Colonic mucosa (tissue), 4 donors: ENCODE measurements around the gene TMEM175. TPM values are rescaled to one million over a fixed set of nuclear protein-coding genes. Genes with fewer than 3 reads are reported as not detected.
"Not testable (repeated sequence)": the region's sequence is repeated elsewhere in the genome, so short reads cannot be mapped to it uniquely, and the experiment has no call there.

ENCODE experiments used
- DNase-seq: peaks from one replicate; pipeline ENCODE4 v3.0.0-alpha.2; 2020
- H3K27ac ChIP-seq: fragments of 200-600 bp; one replicate; pipeline ENCODE4 v1.8.0; 2021
- H3K27me3 ChIP-seq: fragments of 200-600 bp; one replicate; pipeline ENCODE4 v1.8.0; 2021
- H3K36me3 ChIP-seq: fragments of 200-600 bp; one replicate; pipeline ENCODE4 v1.8.0; 2021
- H3K4me1 ChIP-seq: fragments of 200-600 bp; one replicate; pipeline ENCODE4 v1.8.0; 2021; ENCODE audit warnings: mild to moderate bottlenecking
- H3K4me3 ChIP-seq: fragments of 200-600 bp; one replicate; pipeline ENCODE4 v1.8.0; 2021
- H3K9ac ChIP-seq, 2 donors: one replicate each; pipeline ENCODE4 v1.7.0; 2013; ENCODE audit warnings: control low read depth in 2 of 2, low read depth in 2 of 2, low read length in 2 of 2
- H3K9me3 ChIP-seq: fragments of 200-600 bp; one replicate; pipeline ENCODE4 v1.8.0; 2021
- intact Hi-C: fragments of 100-400 bp; cut with DNase I; formaldehyde crosslinking; loops from one replicate; pipeline ENCODE4 v1.14.1; 2022
- total RNA-seq, 2 donors: library from RNA; stranded (reverse); fragmentation: NEBNext Ultra II Directional in 1 of 2; extraction: Animal tissue kit (Norgen Biotek cat#: 25700) in 1 of 2; gene quantifications; one replicate each; pipeline ENCODE4 v1.2.1, GENCODE V29; 2021
- TF ChIP-seq, protein P1 (sequence below): fragments of 200-600 bp; IDR thresholded peaks from one replicate; pipeline ENCODE4 v1.8.0; 2022; ENCODE audit warnings: antibody characterized with exemption, mild to moderate bottlenecking
- donor health status: healthy.
- donor health status: DM: no; HTN: no; CAD: no.
- donor health status: DM: no; HTN: no; CAD: no.

TMEM175 gene
- total RNA-seq, 2 donors from 2014 or later = 17.7 to 30.2 TPM

DNA sequence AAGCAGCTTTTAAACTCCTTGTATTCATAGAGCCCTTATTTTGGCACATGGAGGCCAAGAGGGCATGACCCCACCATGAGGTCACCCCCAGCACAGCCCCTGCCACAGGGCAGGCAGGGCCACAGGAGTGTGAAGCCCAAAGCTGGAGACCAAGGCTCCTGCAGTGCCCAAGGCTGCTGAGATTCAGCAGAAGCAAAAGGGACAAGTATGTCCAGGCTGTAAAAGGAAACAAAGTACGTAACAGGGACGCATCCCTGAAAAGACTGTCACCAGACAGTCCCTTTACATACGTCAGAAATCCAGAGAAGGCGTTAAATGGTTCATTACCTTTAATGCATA, 19.0 kb upstream of the TMEM175 start:
- no peaks in the 10 kb centered on the region for H3K4me1 ChIP-seq
- TF ChIP-seq, protein P1, sequence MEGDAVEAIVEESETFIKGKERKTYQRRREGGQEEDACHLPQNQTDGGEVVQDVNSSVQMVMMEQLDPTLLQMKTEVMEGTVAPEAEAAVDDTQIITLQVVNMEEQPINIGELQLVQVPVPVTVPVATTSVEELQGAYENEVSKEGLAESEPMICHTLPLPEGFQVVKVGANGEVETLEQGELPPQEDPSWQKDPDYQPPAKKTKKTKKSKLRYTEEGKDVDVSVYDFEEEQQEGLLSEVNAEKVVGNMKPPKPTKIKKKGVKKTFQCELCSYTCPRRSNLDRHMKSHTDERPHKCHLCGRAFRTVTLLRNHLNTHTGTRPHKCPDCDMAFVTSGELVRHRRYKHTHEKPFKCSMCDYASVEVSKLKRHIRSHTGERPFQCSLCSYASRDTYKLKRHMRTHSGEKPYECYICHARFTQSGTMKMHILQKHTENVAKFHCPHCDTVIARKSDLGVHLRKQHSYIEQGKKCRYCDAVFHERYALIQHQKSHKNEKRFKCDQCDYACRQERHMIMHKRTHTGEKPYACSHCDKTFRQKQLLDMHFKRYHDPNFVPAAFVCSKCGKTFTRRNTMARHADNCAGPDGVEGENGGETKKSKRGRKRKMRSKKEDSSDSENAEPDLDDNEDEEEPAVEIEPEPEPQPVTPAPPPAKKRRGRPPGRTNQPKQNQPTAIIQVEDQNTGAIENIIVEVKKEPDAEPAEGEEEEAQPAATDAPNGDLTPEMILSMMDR = no peak
- no peak overlapping the region for H3K27ac ChIP-seq
- no peaks in the 10 kb centered on the region for H3K27me3 ChIP-seq
- H3K9ac ChIP-seq = no peak overlapping the region
- no peak overlapping the region for H3K4me3 ChIP-seq
- peaks cover 5% of the 10 kb centered on the region for H3K36me3 ChIP-seq
- no peaks in the 10 kb centered on the region for H3K9me3 ChIP-seq
- DNase-seq = no peak
- intact Hi-C loops = no loop called here

DNA sequence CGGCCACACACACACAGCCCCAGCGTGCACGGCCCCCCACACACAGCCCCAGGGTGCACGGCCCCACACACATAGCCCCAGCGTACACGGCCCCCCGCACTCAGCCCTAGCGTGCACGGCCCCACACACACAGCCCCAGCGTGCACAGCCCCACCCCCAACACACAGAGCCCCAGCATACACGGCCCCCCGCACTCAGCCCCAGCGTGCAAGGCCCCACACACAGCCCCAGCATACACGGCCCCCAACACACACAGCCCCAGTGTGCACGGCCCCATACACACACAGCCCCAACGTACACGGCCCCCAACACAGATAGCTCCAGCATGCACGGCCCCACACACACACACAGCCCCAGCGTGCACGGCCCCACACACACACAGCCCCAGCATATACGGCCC, 17.7 kb upstream of the TMEM175 start:
- Histone ChIP-seq H3K27me3 (no peaks in the 10 kb centered on the region), H3K36me3 (peaks cover 5% of the 10 kb centered on the region), H3K9me3 (no peaks in the 10 kb centered on the region), H3K4me1 (no peaks in the 10 kb centered on the region), H3K4me3 (no peak overlapping the region), H3K9ac (no peak overlapping the region), H3K27ac (no peak overlapping the region)
- intact Hi-C loops = no loop called here
- DNase-seq = no peak
- TF ChIP-seq, protein P1 = no peak

DNA sequence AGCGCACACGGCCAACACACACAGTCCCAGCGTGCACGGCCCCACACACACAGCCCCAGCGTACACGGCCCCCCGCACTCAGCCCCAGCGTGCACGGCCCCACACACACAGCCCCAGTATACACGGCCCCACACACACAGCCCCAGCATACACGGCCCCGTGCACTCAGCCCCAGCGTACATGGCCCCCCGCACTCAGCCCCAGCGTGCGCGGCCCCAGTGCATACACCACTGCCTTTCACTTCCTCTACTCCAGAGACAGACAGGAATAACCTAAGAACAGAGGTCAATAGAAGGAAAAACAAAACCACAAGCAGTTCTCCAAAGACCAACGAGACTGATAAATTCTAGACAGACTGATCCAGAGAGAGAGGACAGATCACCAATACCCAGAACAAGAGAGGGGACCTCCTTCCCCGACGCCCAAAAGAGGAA, 17.2 kb upstream of the TMEM175 start:
- TF ChIP-seq, protein P1 = no peak
- no peaks in the 10 kb centered on the region for H3K9me3 ChIP-seq
- no peak overlapping the region for H3K27ac ChIP-seq
- no peak overlapping the region for H3K9ac ChIP-seq
- H3K4me3 ChIP-seq = no peak overlapping the region
- peaks cover 5% of the 10 kb centered on the region for H3K36me3 ChIP-seq
- no peaks in the 10 kb centered on the region for H3K27me3 ChIP-seq
- intact Hi-C loops = no loop called here
- DNase-seq = no peak
- H3K4me1 ChIP-seq = no peaks in the 10 kb centered on the region

GRCh38 chr4:915595-915994, 16.7 kb upstream of the TMEM175 start:
- intact Hi-C loops = no loop called here
- Histone ChIP-seq H3K9me3 (no peaks in the 10 kb centered on the region), H3K27me3 (no peaks in the 10 kb centered on the region), H3K4me1 (no peaks in the 10 kb centered on the region), H3K36me3 (peaks cover 5% of the 10 kb centered on the region), H3K9ac (no peak overlapping the region), H3K4me3 (no peak overlapping the region), H3K27ac (no peak overlapping the region)
- DNase-seq = no peak
- TF ChIP-seq, protein P1 = no peak

DNA sequence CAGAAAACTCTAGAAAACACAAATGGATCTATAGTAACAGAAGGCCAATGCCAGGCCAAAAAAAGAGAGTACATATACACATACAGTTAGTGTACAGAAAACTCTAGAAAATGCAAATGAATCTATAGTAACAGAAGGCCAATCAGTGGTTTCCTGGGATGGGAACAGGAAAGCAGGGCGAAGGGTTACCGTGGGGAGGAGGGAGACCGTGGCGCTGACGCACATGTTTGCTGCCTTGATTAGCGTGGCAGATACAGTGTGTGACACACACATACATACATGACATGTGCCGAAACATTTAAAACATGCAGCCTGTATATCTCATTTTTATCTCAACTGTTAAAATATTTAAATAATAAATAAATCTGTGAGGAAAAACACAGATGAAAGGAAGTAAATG, 14.8 kb upstream of the TMEM175 start:
- intact Hi-C loops = no loop called here
- Histone ChIP-seq H3K36me3 (no peaks in the 10 kb centered on the region), H3K4me1 (no peaks in the 10 kb centered on the region), H3K9ac (no peak overlapping the region), H3K9me3 (no peaks in the 10 kb centered on the region), H3K27me3 (no peaks in the 10 kb centered on the region), H3K27ac (no peak overlapping the region), H3K4me3 (no peak overlapping the region)
- DNase-seq = no peak
- TF ChIP-seq, protein P1 = no peak

DNA sequence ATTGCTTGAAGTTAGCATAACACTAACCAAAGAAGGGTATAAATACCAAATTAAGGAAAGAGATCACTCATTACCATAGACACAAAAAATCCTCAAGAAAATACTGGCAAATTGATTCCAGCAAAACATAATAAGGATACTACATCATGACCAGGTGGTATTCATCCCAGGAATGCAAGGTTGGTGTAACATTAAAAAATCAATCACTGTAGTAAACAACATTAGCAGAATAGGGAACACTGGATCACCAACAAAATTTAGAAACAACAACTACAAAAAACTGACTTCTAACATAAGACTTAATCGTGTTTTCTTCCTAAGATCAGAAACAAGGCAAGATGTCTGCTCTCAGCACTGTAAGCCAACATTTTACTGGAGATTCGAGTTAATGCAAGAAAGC, 14.3 kb upstream of the TMEM175 start:
- Histone ChIP-seq H3K27me3 (no peaks in the 10 kb centered on the region), H3K4me3 (no peak overlapping the region), H3K9ac (no peak overlapping the region), H3K27ac (no peak overlapping the region), H3K9me3 (no peaks in the 10 kb centered on the region), H3K36me3 (no peaks in the 10 kb centered on the region), H3K4me1 (no peaks in the 10 kb centered on the region)
- no peak for DNase-seq
- intact Hi-C loops = no loop called here
- TF ChIP-seq, protein P1 = no peak

DNA sequence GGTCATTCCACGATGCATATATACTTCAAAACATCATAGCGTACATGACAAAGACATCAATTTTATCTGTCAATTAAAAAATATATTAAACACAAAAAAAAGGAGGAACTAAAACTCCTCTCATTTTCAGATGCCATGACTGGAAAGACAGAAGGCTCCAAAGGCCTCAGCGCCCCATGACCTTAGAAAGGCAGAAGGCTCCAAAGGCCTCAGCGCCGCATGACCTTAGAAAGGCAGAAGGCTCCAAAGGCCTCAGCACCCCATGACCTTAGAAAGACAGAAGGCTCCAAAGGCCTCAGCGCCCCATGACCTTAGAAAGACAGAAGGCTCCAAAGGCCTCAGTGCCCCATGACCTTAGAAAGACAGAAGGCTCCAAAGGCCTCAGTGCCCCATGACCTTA, 13.7 kb upstream of the TMEM175 start:
- H3K36me3 ChIP-seq, DNase-seq, H3K9me3 ChIP-seq, H3K27me3 ChIP-seq, H3K9ac ChIP-seq, intact Hi-C loops, H3K4me1 ChIP-seq, H3K4me3 ChIP-seq, H3K27ac ChIP-seq: not testable (repeated sequence)

- H3K36me3 ChIP-seq, H3K27me3 ChIP-seq, intact Hi-C loops, H3K9me3 ChIP-seq, DNase-seq, H3K4me3 ChIP-seq, H3K4me1 ChIP-seq, H3K9ac ChIP-seq, H3K27ac ChIP-seq: not testable (repeated sequence)
These were observed 13.1 kb upstream of the TMEM175 start for GRCh38 chr4:919004-919680.
